Measurements from ENCODE around the gene OXCT1.

- TF ChIP-seq SALL2 (tag by site-specific recombination; IDR thresholded peaks at IDR 0.05; ENCODE audit: borderline replicate concordance) (no peak), CTCF (tag by site-specific recombination; IDR thresholded peaks at IDR 0.05) (no peak), PATZ1 (tag by site-specific recombination; IDR thresholded peaks at IDR 0.05) (no peak), REST (tag by site-specific recombination; IDR thresholded peaks at IDR 0.05) (no peak)
Observed at GRCh38 chr5:41686191-41686590, 184.0 kb downstream of the OXCT1 start.

All from HEK293 (cell line).